Osteocyte (in vitro differentiated cells): ENCODE data around the gene PALD1. TPM values are rescaled to one million over a fixed set of nuclear protein-coding genes. Genes with fewer than 3 reads are reported as not detected.

Source experiments
- DNase-seq: peaks from one replicate; pipeline ENCODE4 v3.0.0; 2021; ENCODE audit warnings: mixed read lengths; ENCODE audit not compliant: unreplicated experiment; ENCODE audit errors: extremely low spot score
- H3K27ac Mint-ChIP-seq: one replicate; pipeline ENCODE4 v1.8.0; 2021; ENCODE audit warnings: mild to moderate bottlenecking, mixed read lengths; ENCODE audit not compliant: unreplicated experiment
- H3K27me3 Mint-ChIP-seq: one replicate; pipeline ENCODE4 v1.8.0; 2021; ENCODE audit warnings: mixed read lengths; ENCODE audit not compliant: unreplicated experiment
- H3K36me3 Mint-ChIP-seq: one replicate; pipeline ENCODE4 v1.8.0; 2021; ENCODE audit warnings: mixed read lengths; ENCODE audit not compliant: unreplicated experiment
- H3K4me1 Mint-ChIP-seq: one replicate; pipeline ENCODE4 v1.8.0; 2021; ENCODE audit warnings: mixed read lengths; ENCODE audit not compliant: unreplicated experiment
- H3K4me3 Mint-ChIP-seq: one replicate; pipeline ENCODE4 v1.8.0; 2021; ENCODE audit warnings: mild to moderate bottlenecking, moderate library complexity, mixed read lengths; ENCODE audit not compliant: unreplicated experiment
- H3K9me3 Mint-ChIP-seq: one replicate; pipeline ENCODE4 v1.8.0; 2021; ENCODE audit warnings: mixed read lengths; ENCODE audit not compliant: unreplicated experiment
- CTCF ChIP-seq: fragments of 200-600 bp; sonication (generic); IDR thresholded peaks from 2 replicates; pipeline ENCODE4 v1.5.0; 2021; ENCODE audit warnings: antibody characterized with exemption, mild to moderate bottlenecking, moderate library complexity
- total RNA-seq: library from RNA; stranded (reverse); gene quantifications from 2 replicates; pipeline ENCODE4 v1.2.1, GENCODE V29; 2021

Gene PALD1
- total RNA-seq, 1 donor from 2014 or later: 3.1 TPM

GRCh38 chr10:70584909-70585544 lies 106.5 kb downstream of the PALD1 start:
- Mint-ChIP-seq H3K27me3 (peaks cover 32% of the 10 kb centered on the region), H3K9me3 (no peaks in the 10 kb centered on the region), H3K4me3 (no peak overlapping the region), H3K36me3 (no peaks in the 10 kb centered on the region), H3K27ac (peak overlapping the region; percentile 34), H3K4me1 (peaks cover 19% of the 10 kb centered on the region)
- no peak for TF ChIP-seq CTCF
- DNase-seq: no peak

GRCh38 chr10:70585578-70586169 lies 107.1 kb downstream of the PALD1 start:
- no peak for TF ChIP-seq CTCF
- Mint-ChIP-seq H3K4me3 (no peak overlapping the region), H3K9me3 (no peaks in the 10 kb centered on the region), H3K36me3 (no peaks in the 10 kb centered on the region), H3K4me1 (peaks cover 19% of the 10 kb centered on the region), H3K27ac (no peak overlapping the region), H3K27me3 (peaks cover 38% of the 10 kb centered on the region)
- DNase-seq: no peak

GRCh38 chr10:70586348-70586930 lies 107.9 kb downstream of the PALD1 start:
- no peaks in the 10 kb centered on the region for H3K9me3 Mint-ChIP-seq
- no peak for TF ChIP-seq CTCF
- H3K27ac Mint-ChIP-seq: no peak overlapping the region
- no peaks in the 10 kb centered on the region for H3K36me3 Mint-ChIP-seq
- peaks cover 43% of the 10 kb centered on the region for H3K27me3 Mint-ChIP-seq
- DNase-seq: no peak
- peaks cover 19% of the 10 kb centered on the region for H3K4me1 Mint-ChIP-seq
- no peak overlapping the region for H3K4me3 Mint-ChIP-seq

GRCh38 chr10:70587045-70587658 lies 108.6 kb downstream of the PALD1 start:
- H3K4me1 Mint-ChIP-seq: peaks cover 19% of the 10 kb centered on the region
- H3K4me3 Mint-ChIP-seq: no peak overlapping the region
- H3K36me3 Mint-ChIP-seq: no peaks in the 10 kb centered on the region
- peaks cover 49% of the 10 kb centered on the region for H3K27me3 Mint-ChIP-seq
- TF ChIP-seq CTCF: no peak
- no peak for DNase-seq
- H3K27ac Mint-ChIP-seq: no peak overlapping the region
- no peaks in the 10 kb centered on the region for H3K9me3 Mint-ChIP-seq

GRCh38 chr10:70588255-70588654 lies 109.7 kb downstream of the PALD1 start:
- Mint-ChIP-seq H3K4me1 (peaks cover 19% of the 10 kb centered on the region), H3K27me3 (peaks cover 53% of the 10 kb centered on the region), H3K27ac (no peak overlapping the region), H3K36me3 (no peaks in the 10 kb centered on the region), H3K9me3 (no peaks in the 10 kb centered on the region), H3K4me3 (no peak overlapping the region)
- peak; percentile 32 for DNase-seq
- no peak for TF ChIP-seq CTCF
